SK-N-SH (cell line): ENCODE measurements around the gene PLCH1. TPM values are rescaled to one million over a fixed set of nuclear protein-coding genes. Genes with fewer than 3 reads are reported as not detected.

Source experiments
- CTCF ChIA-PET: fragments of 300-600, 350-600 bp; formaldehyde crosslinking; extraction: SDS; loops from one replicate; lab custom pipeline; 2021; lab: Yijun Ruan, JAX
- POLR2A ChIA-PET: fragments of 350-600 bp; sonication (Branson Sonifier 250); formaldehyde crosslinking; extraction: SDS; loops from one replicate; lab custom pipeline; 2020; ENCODE audit warnings: antibody characterized with exemption, inconsistent platforms; lab: Yijun Ruan, JAX
- DNase-seq: peaks from one replicate; pipeline ENCODE4 v3.0.0; 2012
- H2AFZ ChIP-seq: fragments of 200-600 bp; sonication (generic); 2 replicates; pipeline ENCODE4 v1.8.1; 2016; ENCODE audit warnings: antibody characterized with exemption, mild to moderate bottlenecking, low read depth
- H3F3A ChIP-seq: fragments of 200-600 bp; sonication (generic); replicated peaks from 2 replicates; pipeline ENCODE3; 2016; ENCODE audit warnings: antibody characterized with exemption, mild to moderate bottlenecking; ENCODE audit not compliant: insufficient read depth
- H3K27ac ChIP-seq, 2 experiments: fragments of 200-500 bp in 1 of 2; fragments of 200-600 bp in 1 of 2; sonication (Bioruptor generic) in 1 of 2; sonication (generic), shearing (Covaris generic) in 1 of 2; 2 replicates each; pipeline versions ENCODE4 v1.5.1 to v1.6.1; 2014 to 2016; ENCODE audit warnings: low read depth in 2 of 2, inconsistent platforms in 1 of 2, low read length in 1 of 2, mild to moderate bottlenecking in 1 of 2, mixed read lengths in 1 of 2
- H3K27me3 ChIP-seq: fragments of 200-600 bp; sonication (generic), shearing (Covaris generic); 2 replicates; pipeline ENCODE4 v1.6.1; 2016; ENCODE audit warnings: mixed run types; ENCODE audit not compliant: insufficient read depth
- H3K36me3 ChIP-seq, 2 experiments: fragments of 200-500 bp in 1 of 2; fragments of 200-600 bp in 1 of 2; sonication (Bioruptor generic) in 1 of 2; sonication (generic) in 1 of 2; replicated peaks in 1 of 2; 2 replicates each; pipeline versions ENCODE3 to v1.5.1; 2014 to 2016; ENCODE audit warnings: low read length in 1 of 2, mild to moderate bottlenecking in 1 of 2; ENCODE audit not compliant: insufficient read depth in 2 of 2, control insufficient read depth in 1 of 2
- H3K4me1 ChIP-seq, 2 experiments: fragments of 200-500 bp in 1 of 2; fragments of 200-600 bp in 1 of 2; sonication (Bioruptor generic) in 1 of 2; sonication (generic), shearing (Covaris generic) in 1 of 2; 2 replicates each; pipeline versions ENCODE4 v1.5.1 to v1.6.1; 2014 to 2016; ENCODE audit warnings: low read depth in 1 of 2, low read length in 1 of 2, mixed run types in 1 of 2; ENCODE audit not compliant: insufficient read depth in 2 of 2, control insufficient read depth in 1 of 2
- H3K4me2 ChIP-seq: fragments of 200-600 bp; sonication (generic), shearing (Covaris generic); 2 replicates; pipeline ENCODE4 v1.6.1; 2017; ENCODE audit warnings: mixed run types
- H3K4me3 ChIP-seq, 2 experiments: fragments of 200-500 bp in 1 of 2; fragments of 200-600 bp in 1 of 2; sonication (Bioruptor generic) in 1 of 2; sonication (generic), shearing (Covaris generic) in 1 of 2; 2 replicates each; pipeline versions ENCODE4 v1.5.1 to v1.8.1; 2014 to 2016; ENCODE audit warnings: low read depth in 2 of 2, inconsistent platforms in 1 of 2, low read length in 1 of 2, mild to moderate bottlenecking in 1 of 2, mixed read lengths in 1 of 2, moderate library complexity in 1 of 2
- H3K79me2 ChIP-seq: fragments of 200-600 bp; sonication (generic); 2 replicates; pipeline ENCODE4 v1.8.1; 2017; ENCODE audit warnings: mild to moderate bottlenecking; ENCODE audit not compliant: insufficient read depth
- H3K9ac ChIP-seq: fragments of 200-600 bp; sonication (generic); 2 replicates; pipeline ENCODE4 v1.6.1; 2017; ENCODE audit warnings: mixed run types
- H3K9me2 ChIP-seq: fragments of 200-600 bp; sonication (generic); 2 replicates; pipeline ENCODE4 v1.6.1; 2017; ENCODE audit warnings: mixed run types
- H3K9me3 ChIP-seq: fragments of 200-600 bp; sonication (generic); 2 replicates; pipeline ENCODE4 v1.6.1; 2017; ENCODE audit warnings: mixed run types, mild to moderate bottlenecking, moderate library complexity
- H4K20me1 ChIP-seq: fragments of 200-600 bp; sonication (generic); 2 replicates; pipeline ENCODE4 v1.6.1; 2017; ENCODE audit warnings: mild to moderate bottlenecking, mixed run types; ENCODE audit not compliant: insufficient read depth
- EP300 ChIP-seq, 2 experiments: IDR thresholded peaks; 2 replicates each; pipeline versions ENCODE4 v1.4.0 to v1.6.1; 2012; ENCODE audit warnings: borderline replicate concordance in 1 of 2, low read depth in 1 of 2, low read length in 1 of 2
- FOXJ3 ChIP-seq: sonication (generic); formaldehyde crosslinking; IDR thresholded peaks from 2 replicates; pipeline ENCODE4 v1.5.1; 2020; ENCODE audit warnings: mild to moderate bottlenecking, missing genetic modification reagents
- FOXM1 ChIP-seq: IDR thresholded peaks from 2 replicates; pipeline ENCODE4 v1.4.0; 2012; ENCODE audit warnings: low read depth, mild to moderate bottlenecking
- GABPA ChIP-seq: IDR thresholded peaks from 2 replicates; pipeline ENCODE4 v1.4.0; 2012; ENCODE audit warnings: low read depth, mild to moderate bottlenecking
- GATA2 ChIP-seq: sonication (generic); formaldehyde crosslinking; IDR thresholded peaks from 2 replicates; pipeline ENCODE4 v1.5.0; 2020; ENCODE audit warnings: mild to moderate bottlenecking, missing genetic modification reagents
- MEF2A ChIP-seq: IDR thresholded peaks from 2 replicates; pipeline ENCODE4 v1.4.0; 2012; ENCODE audit warnings: low read depth, borderline replicate concordance
- MXI1 ChIP-seq: IDR thresholded peaks from 2 replicates; pipeline ENCODE4 v1.6.1; 2012; ENCODE audit warnings: mild to moderate bottlenecking, low read depth, low read length, improper control_type of control experiment
- NFIC ChIP-seq: IDR thresholded peaks from 2 replicates; pipeline ENCODE4 v1.4.0; 2012; ENCODE audit warnings: borderline replicate concordance
- RAD21 ChIP-seq: IDR thresholded peaks from 2 replicates; pipeline ENCODE4 v1.6.1; 2012; ENCODE audit warnings: mild to moderate bottlenecking, low read length
- RCOR1 ChIP-seq: fragments of 150-350 bp; IDR thresholded peaks from 2 replicates; pipeline ENCODE4 v1.6.1; 2017; ENCODE audit warnings: antibody characterized with exemption, low read length
- RXRA ChIP-seq: IDR thresholded peaks from 2 replicates; pipeline ENCODE4 v1.4.0; 2012; ENCODE audit warnings: low read depth, mild to moderate bottlenecking, borderline replicate concordance
- SMC3 ChIP-seq: IDR thresholded peaks from 2 replicates; pipeline ENCODE4 v1.6.1; 2012; ENCODE audit warnings: low read depth, low read length, improper control_type of control experiment
- TAF1 ChIP-seq: IDR thresholded peaks from 2 replicates; pipeline ENCODE4 v1.6.1; 2012; ENCODE audit warnings: low read depth, mild to moderate bottlenecking, low read length, moderate library complexity, borderline replicate concordance
- TCF12 ChIP-seq: IDR thresholded peaks from 2 replicates; pipeline ENCODE4 v1.4.0; 2012
- YY1 ChIP-seq: IDR thresholded peaks from 2 replicates; pipeline ENCODE4 v1.4.0; 2012; ENCODE audit warnings: low read depth, mild to moderate bottlenecking
- polyA plus RNA-seq, 3 experiments: library from polyadenylated mRNA; depleted of rRNA; stranded (reverse); fragments of >200 nt; gene quantifications; 2 replicates each; pipeline ENCODE4 v1.2.3, GENCODE V29; 2012
- TF ChIP-seq, protein P1 (sequence below): fragments of 200-600 bp; sonication (generic); IDR thresholded peaks from 2 replicates; pipeline ENCODE4 v1.6.1; 2017; ENCODE audit warnings: antibody characterized with exemption, mild to moderate bottlenecking, moderate library complexity
- TF ChIP-seq, protein P2 (sequence below): IDR thresholded peaks from 2 replicates; pipeline ENCODE4 v1.4.0; 2012; ENCODE audit warnings: low read depth, borderline replicate concordance
- TF ChIP-seq, protein P3 (sequence below): IDR thresholded peaks from 2 replicates; pipeline ENCODE4 v1.6.1; 2012; ENCODE audit warnings: mild to moderate bottlenecking, low read depth, low read length, moderate library complexity

Gene PLCH1
- polyA plus RNA-seq, 1 of the 3 experiments (the other 2 are of a cell fraction): 0.26 TPM

DNA sequence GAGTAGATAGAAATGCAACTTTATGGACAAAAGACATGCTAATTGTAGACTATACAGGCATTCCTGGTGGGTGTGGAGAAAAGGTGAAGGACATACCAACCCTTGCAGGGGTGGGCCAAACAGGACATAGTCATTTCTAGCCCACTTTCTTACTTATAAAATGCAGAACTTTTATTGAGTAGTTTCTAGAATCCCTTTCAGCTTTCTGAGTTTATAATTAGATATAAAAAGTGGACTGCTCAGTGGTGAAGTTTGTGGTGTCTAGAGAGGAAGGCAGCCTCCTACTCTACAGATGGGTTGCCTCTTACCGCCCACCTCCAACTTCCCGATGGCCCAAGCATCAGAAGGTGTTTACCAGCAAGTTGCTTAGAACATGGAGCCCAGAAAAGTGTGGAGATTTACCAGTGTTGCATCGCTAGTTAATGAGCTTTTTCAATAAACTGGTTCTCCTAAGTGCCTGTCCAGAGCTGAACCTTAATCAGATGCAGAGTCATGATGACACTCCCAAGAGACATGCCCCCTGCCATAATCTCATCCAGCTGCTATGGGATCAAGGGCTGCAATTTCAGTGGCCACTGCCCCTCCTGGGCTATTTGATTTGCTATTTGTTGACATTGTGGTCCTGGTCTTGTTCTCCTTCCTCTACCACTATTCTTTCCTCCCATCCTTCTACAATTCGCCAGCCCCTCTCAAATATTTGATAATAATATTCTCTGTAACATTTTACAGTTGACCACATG lies 373.9 kb downstream of the PLCH1 start (continued):
- TF ChIP-seq RAD21: no peak
- no peak for TF ChIP-seq FOXJ3 (CRISPR knock-in tag)
- TF ChIP-seq MEF2A: no peak
- TF ChIP-seq NFIC: no peak

DNA sequence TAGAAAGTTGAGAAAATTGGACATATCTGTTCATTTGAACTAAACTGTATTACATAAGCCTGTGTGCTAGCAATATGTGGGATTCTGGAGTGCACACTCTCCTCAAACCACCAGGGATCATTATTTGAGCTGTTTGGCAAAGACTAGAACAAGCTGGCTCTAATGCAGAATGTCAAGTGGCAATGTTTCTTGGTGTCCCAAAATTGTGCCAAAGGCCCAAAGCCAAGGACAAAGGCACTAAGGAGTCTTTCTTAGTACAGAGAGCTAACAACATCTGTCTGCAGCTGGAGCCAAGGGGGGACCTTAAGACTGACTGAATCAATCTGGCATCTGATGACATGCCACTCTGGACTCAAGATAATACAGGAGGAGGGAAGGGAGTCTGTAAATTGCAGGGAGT lies 374.7 kb downstream of the PLCH1 start:
- H2AFZ ChIP-seq: no peak overlapping the region
- ChIA-PET POLR2A (no interaction called here), CTCF (interaction anchor here (0.6 to 4.0 kb wide), 3 partner anchors 12 to 332 kb away, joined by 3 to 17 read pairs (median 15); no protein-coding TSS in a partner anchor)
- H3K9ac ChIP-seq: no peak overlapping the region
- H3K4me2 ChIP-seq: no peak overlapping the region
- no peak overlapping the region for H3K27ac ChIP-seq
- no peaks in the 10 kb centered on the region for H3K9me3 ChIP-seq
- H3K4me3 ChIP-seq: no peak overlapping the region
- no peaks in the 10 kb centered on the region for H4K20me1 ChIP-seq
- no peaks in the 10 kb centered on the region for H3K9me2 ChIP-seq
- no peaks in the 10 kb centered on the region for H3F3A ChIP-seq
- DNase-seq: no peak
- H3K79me2 ChIP-seq: no peaks in the 10 kb centered on the region
- H3K27me3 ChIP-seq: no peaks in the 10 kb centered on the region
- TF ChIP-seq YY1 (no peak), RAD21 (no peak), GABPA (no peak), MXI1 (no peak), FOXM1 (no peak), GATA2 (no peak), RXRA (no peak), TCF12 (no peak), RCOR1 (no peak), SMC3 (no peak), TAF1 (no peak), EP300 (IDR thresholded peaks at IDR 0.05; ENCODE audit: borderline replicate concordance in 1 of 2, low read depth in 1 of 2, low read length in 1 of 2) (no peak)
- TF ChIP-seq, protein P1, sequence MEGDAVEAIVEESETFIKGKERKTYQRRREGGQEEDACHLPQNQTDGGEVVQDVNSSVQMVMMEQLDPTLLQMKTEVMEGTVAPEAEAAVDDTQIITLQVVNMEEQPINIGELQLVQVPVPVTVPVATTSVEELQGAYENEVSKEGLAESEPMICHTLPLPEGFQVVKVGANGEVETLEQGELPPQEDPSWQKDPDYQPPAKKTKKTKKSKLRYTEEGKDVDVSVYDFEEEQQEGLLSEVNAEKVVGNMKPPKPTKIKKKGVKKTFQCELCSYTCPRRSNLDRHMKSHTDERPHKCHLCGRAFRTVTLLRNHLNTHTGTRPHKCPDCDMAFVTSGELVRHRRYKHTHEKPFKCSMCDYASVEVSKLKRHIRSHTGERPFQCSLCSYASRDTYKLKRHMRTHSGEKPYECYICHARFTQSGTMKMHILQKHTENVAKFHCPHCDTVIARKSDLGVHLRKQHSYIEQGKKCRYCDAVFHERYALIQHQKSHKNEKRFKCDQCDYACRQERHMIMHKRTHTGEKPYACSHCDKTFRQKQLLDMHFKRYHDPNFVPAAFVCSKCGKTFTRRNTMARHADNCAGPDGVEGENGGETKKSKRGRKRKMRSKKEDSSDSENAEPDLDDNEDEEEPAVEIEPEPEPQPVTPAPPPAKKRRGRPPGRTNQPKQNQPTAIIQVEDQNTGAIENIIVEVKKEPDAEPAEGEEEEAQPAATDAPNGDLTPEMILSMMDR: no peak
- TF ChIP-seq, protein P2, sequence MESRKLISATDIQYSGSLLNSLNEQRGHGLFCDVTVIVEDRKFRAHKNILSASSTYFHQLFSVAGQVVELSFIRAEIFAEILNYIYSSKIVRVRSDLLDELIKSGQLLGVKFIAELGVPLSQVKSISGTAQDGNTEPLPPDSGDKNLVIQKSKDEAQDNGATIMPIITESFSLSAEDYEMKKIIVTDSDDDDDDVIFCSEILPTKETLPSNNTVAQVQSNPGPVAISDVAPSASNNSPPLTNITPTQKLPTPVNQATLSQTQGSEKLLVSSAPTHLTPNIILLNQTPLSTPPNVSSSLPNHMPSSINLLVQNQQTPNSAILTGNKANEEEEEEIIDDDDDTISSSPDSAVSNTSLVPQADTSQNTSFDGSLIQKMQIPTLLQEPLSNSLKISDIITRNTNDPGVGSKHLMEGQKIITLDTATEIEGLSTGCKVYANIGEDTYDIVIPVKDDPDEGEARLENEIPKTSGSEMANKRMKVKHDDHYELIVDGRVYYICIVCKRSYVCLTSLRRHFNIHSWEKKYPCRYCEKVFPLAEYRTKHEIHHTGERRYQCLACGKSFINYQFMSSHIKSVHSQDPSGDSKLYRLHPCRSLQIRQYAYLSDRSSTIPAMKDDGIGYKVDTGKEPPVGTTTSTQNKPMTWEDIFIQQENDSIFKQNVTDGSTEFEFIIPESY: no peak
- TF ChIP-seq, protein P3, sequence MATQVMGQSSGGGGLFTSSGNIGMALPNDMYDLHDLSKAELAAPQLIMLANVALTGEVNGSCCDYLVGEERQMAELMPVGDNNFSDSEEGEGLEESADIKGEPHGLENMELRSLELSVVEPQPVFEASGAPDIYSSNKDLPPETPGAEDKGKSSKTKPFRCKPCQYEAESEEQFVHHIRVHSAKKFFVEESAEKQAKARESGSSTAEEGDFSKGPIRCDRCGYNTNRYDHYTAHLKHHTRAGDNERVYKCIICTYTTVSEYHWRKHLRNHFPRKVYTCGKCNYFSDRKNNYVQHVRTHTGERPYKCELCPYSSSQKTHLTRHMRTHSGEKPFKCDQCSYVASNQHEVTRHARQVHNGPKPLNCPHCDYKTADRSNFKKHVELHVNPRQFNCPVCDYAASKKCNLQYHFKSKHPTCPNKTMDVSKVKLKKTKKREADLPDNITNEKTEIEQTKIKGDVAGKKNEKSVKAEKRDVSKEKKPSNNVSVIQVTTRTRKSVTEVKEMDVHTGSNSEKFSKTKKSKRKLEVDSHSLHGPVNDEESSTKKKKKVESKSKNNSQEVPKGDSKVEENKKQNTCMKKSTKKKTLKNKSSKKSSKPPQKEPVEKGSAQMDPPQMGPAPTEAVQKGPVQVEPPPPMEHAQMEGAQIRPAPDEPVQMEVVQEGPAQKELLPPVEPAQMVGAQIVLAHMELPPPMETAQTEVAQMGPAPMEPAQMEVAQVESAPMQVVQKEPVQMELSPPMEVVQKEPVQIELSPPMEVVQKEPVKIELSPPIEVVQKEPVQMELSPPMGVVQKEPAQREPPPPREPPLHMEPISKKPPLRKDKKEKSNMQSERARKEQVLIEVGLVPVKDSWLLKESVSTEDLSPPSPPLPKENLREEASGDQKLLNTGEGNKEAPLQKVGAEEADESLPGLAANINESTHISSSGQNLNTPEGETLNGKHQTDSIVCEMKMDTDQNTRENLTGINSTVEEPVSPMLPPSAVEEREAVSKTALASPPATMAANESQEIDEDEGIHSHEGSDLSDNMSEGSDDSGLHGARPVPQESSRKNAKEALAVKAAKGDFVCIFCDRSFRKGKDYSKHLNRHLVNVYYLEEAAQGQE: no peak
- no peaks in the 10 kb centered on the region for H3K36me3 ChIP-seq
- peaks cover 0 to 3% of the 10 kb centered on the region in 2 experiments; a peak in 1 of 4 replicates for H3K4me1 ChIP-seq
